Central memory CD4-positive, alpha-beta T cell (primary cell): ENCODE data around the gene ROBO4.

Source experiments
- DNase-seq: peaks from one replicate; pipeline ENCODE4 v3.0.0; 2022

ROBO4 gene

GRCh38 chr11:124839128-124839971 is 58.3 kb downstream of the ROBO4 start:
- DNase-seq, result no peak

GRCh38 chr11:124838805-124839127 is 58.9 kb downstream of the ROBO4 start:
- DNase-seq, result no peak

DNA sequence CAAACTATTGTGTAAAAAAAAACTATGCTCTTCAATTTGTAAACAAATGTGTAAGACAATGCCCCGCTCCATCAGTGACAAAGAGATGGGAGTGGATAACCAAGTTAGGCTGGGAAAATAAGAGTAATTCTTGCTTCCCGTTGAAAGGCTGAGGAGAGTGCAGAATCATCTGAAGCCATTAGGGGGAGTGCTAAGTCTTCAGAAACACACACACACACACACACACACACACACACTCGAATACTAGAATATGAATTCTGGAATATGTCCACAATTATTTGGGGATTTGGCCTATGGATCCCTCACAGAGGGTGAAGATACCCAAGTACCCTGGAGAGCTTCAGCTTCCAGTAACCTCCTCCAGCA is 60.2 kb downstream of the ROBO4 start:
- no peak for DNase-seq

- DNase-seq, result no peak
Measured at GRCh38 chr11:124835918-124836317, 61.7 kb downstream of the ROBO4 start.

DNA sequence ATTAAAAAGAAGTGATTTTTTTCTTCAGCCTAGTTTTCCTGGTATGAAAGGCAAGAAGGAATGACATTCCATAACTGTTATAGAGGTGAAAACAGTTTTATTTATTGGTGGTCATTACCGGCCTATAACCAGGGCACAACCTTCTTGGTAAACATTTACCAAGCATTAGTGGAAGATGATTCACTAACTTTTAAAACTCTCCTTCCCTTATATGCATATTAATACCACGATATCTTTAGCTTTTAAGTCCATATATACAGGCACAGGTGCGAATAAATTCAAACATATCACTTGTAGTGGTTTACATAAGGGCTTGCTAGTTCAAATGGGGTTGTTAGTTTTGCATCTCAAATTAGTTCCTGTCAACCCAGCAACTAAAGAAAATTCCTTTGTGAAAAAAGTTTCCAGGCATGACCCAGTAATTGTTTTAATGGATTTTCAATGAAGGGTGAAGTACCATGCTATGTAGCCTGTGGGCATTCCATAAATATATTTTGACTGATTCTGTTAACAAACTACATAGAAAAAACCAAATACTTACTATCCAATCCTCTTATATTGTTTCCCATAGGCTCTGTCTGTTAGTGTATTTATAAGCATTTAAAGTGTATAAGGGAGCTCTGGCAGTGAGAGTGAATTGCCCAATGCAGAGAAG is 63.0 kb downstream of the ROBO4 start:
- no peak for DNase-seq
